ENCODE results near the gene RYR1.

GRCh38 chr19:38434549-38435051 lies 1.1 kb downstream of the RYR1 start:
- no peak for TF ChIP-seq EZH2 (optimal IDR thresholded peaks at IDR 0.05; ENCODE audit: low read depth, low read length)
- TF ChIP-seq, protein P1, sequence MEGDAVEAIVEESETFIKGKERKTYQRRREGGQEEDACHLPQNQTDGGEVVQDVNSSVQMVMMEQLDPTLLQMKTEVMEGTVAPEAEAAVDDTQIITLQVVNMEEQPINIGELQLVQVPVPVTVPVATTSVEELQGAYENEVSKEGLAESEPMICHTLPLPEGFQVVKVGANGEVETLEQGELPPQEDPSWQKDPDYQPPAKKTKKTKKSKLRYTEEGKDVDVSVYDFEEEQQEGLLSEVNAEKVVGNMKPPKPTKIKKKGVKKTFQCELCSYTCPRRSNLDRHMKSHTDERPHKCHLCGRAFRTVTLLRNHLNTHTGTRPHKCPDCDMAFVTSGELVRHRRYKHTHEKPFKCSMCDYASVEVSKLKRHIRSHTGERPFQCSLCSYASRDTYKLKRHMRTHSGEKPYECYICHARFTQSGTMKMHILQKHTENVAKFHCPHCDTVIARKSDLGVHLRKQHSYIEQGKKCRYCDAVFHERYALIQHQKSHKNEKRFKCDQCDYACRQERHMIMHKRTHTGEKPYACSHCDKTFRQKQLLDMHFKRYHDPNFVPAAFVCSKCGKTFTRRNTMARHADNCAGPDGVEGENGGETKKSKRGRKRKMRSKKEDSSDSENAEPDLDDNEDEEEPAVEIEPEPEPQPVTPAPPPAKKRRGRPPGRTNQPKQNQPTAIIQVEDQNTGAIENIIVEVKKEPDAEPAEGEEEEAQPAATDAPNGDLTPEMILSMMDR (IDR thresholded peaks at IDR 0.05; ENCODE audit: low read length) = no peak

All from MM.1S (cell line).